ENCODE data around the gene KRT27. TPM values are rescaled to one million over a fixed set of nuclear protein-coding genes. Genes with fewer than 3 reads are reported as not detected.
"Not testable (repeated sequence)": the region's sequence is repeated elsewhere in the genome, so short reads cannot be mapped to it uniquely, and the experiment has no call there.

The KRT27 gene
- total and polyA plus RNA-seq, 7 experiments from 2014 or later: not detected

- ChIA-PET POLR2A (interaction anchor here (1.4 kb wide), 1 partner anchor 877 kb away, joined by 4 read pairs; no protein-coding TSS in a partner anchor), CTCF (interaction anchor here (0.7 kb wide), 1 partner anchor 848 kb away, joined by 3 read pairs; no protein-coding TSS in a partner anchor)
- Mint-ChIP-seq H3K4me1 (peaks cover 10 to 29% (median 20%) of the 10 kb centered on the region in 7 donors), H3K9me3 (peaks cover 0 to 15% (median 5%) of the 10 kb centered on the region in 11 donors), H3K27me3 (peaks cover 38 to 54% (median 47%) of the 10 kb centered on the region in 5 donors), H3K36me3 (peaks cover 7 to 30% (median 21%) of the 10 kb centered on the region in 5 donors)
- H3K4me3 Mint-ChIP-seq; ATAC-seq; H3K4me1 ChIP-seq (ENCODE audit: control insufficient read depth in 2 of 2, insufficient read depth in 2 of 2, low read length in 2 of 2); H3K4me3 ChIP-seq (ENCODE audit: low read length); H3K27ac ChIP-seq (ENCODE audit: low read depth, low read length); H3K9me3 ChIP-seq (ENCODE audit: control insufficient read depth in 2 of 3, low read length in 3 of 3); H3K36me3 ChIP-seq (ENCODE audit: control insufficient read depth in 2 of 3, insufficient read depth in 3 of 3, low read length in 3 of 3); H3K27ac Mint-ChIP-seq; DNase-seq: not testable (repeated sequence)
- H3K27me3 ChIP-seq (ENCODE audit: control insufficient read depth in 2 of 2, insufficient read depth in 2 of 2, low read length in 2 of 2): peaks cover 2 to 17% of the 10 kb centered on the region in 2 donors
- intact Hi-C loops (cut with micrococcal nuclease): loop anchor here in 1 of 2 donors (5.0 to 10.0 kb wide), 2 partner anchors 170 to 853 kb away; partner anchors contain the start of gene SMARCE1
Observed at GRCh38 chr17:40814657-40815056, 32.3 kb upstream of the KRT27 start.

GRCh38 chr17:40813804-40814203, 31.5 kb upstream of the KRT27 start:
- POLR2A ChIA-PET: no interaction called here
- Mint-ChIP-seq H3K27ac (no peak overlapping the region), H3K36me3 (peaks cover 7 to 30% (median 21%) of the 10 kb centered on the region in 5 donors), H3K4me3 (no peak overlapping the region), H3K4me1 (peaks cover 10 to 22% (median 14%) of the 10 kb centered on the region in 7 donors), H3K9me3 (peaks cover 0 to 15% (median 5%) of the 10 kb centered on the region in 11 donors), H3K27me3 (peaks cover 45 to 63% (median 53%) of the 10 kb centered on the region in 5 donors)
- Histone ChIP-seq H3K36me3 (ENCODE audit: control insufficient read depth in 2 of 3, insufficient read depth in 3 of 3, low read length in 3 of 3) (peaks cover 0 to 6% (median 4%) of the 10 kb centered on the region in 3 experiments), H3K9me3 (ENCODE audit: control insufficient read depth in 2 of 3, low read length in 3 of 3) (no peaks in the 10 kb centered on the region), H3K27me3 (ENCODE audit: control insufficient read depth in 2 of 2, insufficient read depth in 2 of 2, low read length in 2 of 2) (peaks cover 4 to 17% of the 10 kb centered on the region in 2 donors), H3K4me1 (ENCODE audit: control insufficient read depth in 2 of 2, insufficient read depth in 2 of 2, low read length in 2 of 2) (no peaks in the 10 kb centered on the region), H3K4me3 (ENCODE audit: low read length) (no peak overlapping the region), H3K27ac (ENCODE audit: low read depth, low read length) (no peak overlapping the region)
- CTCF ChIA-PET: no interaction called here
- intact Hi-C loops (cut with micrococcal nuclease): loop anchor here in 1 of 2 donors (10.0 kb wide), 1 partner anchor 169 kb away; the partner anchor contains the start of gene SMARCE1
- DNase-seq (no peak), ATAC-seq (no peak)

- no peak overlapping the region for H3K4me3 Mint-ChIP-seq
- no peak for ATAC-seq
- ChIA-PET CTCF (interaction anchor here (0.6 kb wide), 1 partner anchor 227 kb away, joined by 3 read pairs; no protein-coding TSS in a partner anchor), POLR2A (interaction anchor here (0.5 kb wide), 1 partner anchor 8 kb away, joined by 3 read pairs; no protein-coding TSS in a partner anchor)
- peaks cover 57 to 74% (median 65%) of the 10 kb centered on the region in 5 donors for H3K27me3 Mint-ChIP-seq
- DNase-seq: no peak
- Histone ChIP-seq H3K27me3 (ENCODE audit: control insufficient read depth in 2 of 2, insufficient read depth in 2 of 2, low read length in 2 of 2) (peaks cover 4 to 17% of the 10 kb centered on the region in 2 donors), H3K4me3 (ENCODE audit: low read length) (no peak overlapping the region), H3K36me3 (ENCODE audit: control insufficient read depth in 2 of 3, insufficient read depth in 3 of 3, low read length in 3 of 3) (peaks cover 0 to 6% (median 4%) of the 10 kb centered on the region in 3 experiments), H3K27ac (ENCODE audit: low read depth, low read length) (no peak overlapping the region), H3K9me3 (ENCODE audit: control insufficient read depth in 2 of 3, low read length in 3 of 3) (no peaks in the 10 kb centered on the region), H3K4me1 (ENCODE audit: control insufficient read depth in 2 of 2, insufficient read depth in 2 of 2, low read length in 2 of 2) (no peaks in the 10 kb centered on the region)
- peaks cover 0 to 12% (median 4%) of the 10 kb centered on the region in 11 donors for H3K9me3 Mint-ChIP-seq
- peaks cover 7 to 22% (median 14%) of the 10 kb centered on the region in 5 donors for H3K36me3 Mint-ChIP-seq
- intact Hi-C loops (cut with micrococcal nuclease): loop anchor here in 1 of 2 donors (10.0 kb wide), 1 partner anchor 168 kb away; the partner anchor contains the start of gene SMARCE1
- no peak overlapping the region for H3K27ac Mint-ChIP-seq
- H3K4me1 Mint-ChIP-seq: peaks cover 4 to 12% (median 8%) of the 10 kb centered on the region in 7 donors
Observed at GRCh38 chr17:40812639-40813038, 30.3 kb upstream of the KRT27 start.

GRCh38 chr17:40810494-40810893, 28.1 kb upstream of the KRT27 start:
- CTCF ChIA-PET: no interaction called here
- intact Hi-C loops (cut with micrococcal nuclease): loop anchor here in 1 of 2 donors (10.0 kb wide), 1 partner anchor 166 kb away; the partner anchor contains the start of gene SMARCE1

GRCh38 chr17:40809721-40810421, 27.5 kb upstream of the KRT27 start:
- Mint-ChIP-seq H3K36me3 (peaks cover 0 to 9% (median 0%) of the 10 kb centered on the region in 5 donors), H3K9me3 (peaks cover 0 to 11% (median 0%) of the 10 kb centered on the region in 11 donors), H3K27me3 (peaks cover 72 to 88% (median 86%) of the 10 kb centered on the region in 5 donors), H3K4me1 (no peaks in the 10 kb centered on the region), H3K4me3 (no peak overlapping the region), H3K27ac (no peak overlapping the region)
- no peak overlapping the region for H3K4me3 ChIP-seq (ENCODE audit: low read length)
- no peaks in the 10 kb centered on the region for H3K9me3 ChIP-seq (ENCODE audit: control insufficient read depth in 2 of 3, low read length in 3 of 3)
- no peaks in the 10 kb centered on the region for H3K36me3 ChIP-seq (ENCODE audit: control insufficient read depth in 2 of 3, insufficient read depth in 3 of 3, low read length in 3 of 3)
- no peak overlapping the region for H3K27ac ChIP-seq (ENCODE audit: low read depth, low read length)
- H3K4me1 ChIP-seq (ENCODE audit: control insufficient read depth in 2 of 2, insufficient read depth in 2 of 2, low read length in 2 of 2): no peaks in the 10 kb centered on the region
- intact Hi-C loops (cut with micrococcal nuclease): loop anchor here in 1 of 2 donors (10.0 kb wide), 1 partner anchor 165 kb away; the partner anchor contains the start of gene SMARCE1
- DNase-seq: no peak
- ATAC-seq: no peak
- ChIA-PET POLR2A (interaction anchor here (0.5 kb wide), 1 partner anchor 424 kb away, joined by 3 read pairs; no protein-coding TSS in a partner anchor), CTCF (no interaction called here)
- peaks cover 4 to 21% of the 10 kb centered on the region in 2 donors for H3K27me3 ChIP-seq (ENCODE audit: control insufficient read depth in 2 of 2, insufficient read depth in 2 of 2, low read length in 2 of 2)

More at GRCh38 chr17:40810494-40810893, 28.1 kb upstream of the KRT27 start:
- Histone ChIP-seq H3K36me3 (ENCODE audit: control insufficient read depth in 2 of 3, insufficient read depth in 3 of 3, low read length in 3 of 3) (no peaks in the 10 kb centered on the region), H3K27me3 (ENCODE audit: control insufficient read depth in 2 of 2, insufficient read depth in 2 of 2, low read length in 2 of 2) (peaks cover 4 to 17% of the 10 kb centered on the region in 2 donors), H3K9me3 (ENCODE audit: control insufficient read depth in 2 of 3, low read length in 3 of 3) (no peaks in the 10 kb centered on the region), H3K4me1 (ENCODE audit: control insufficient read depth in 2 of 2, insufficient read depth in 2 of 2, low read length in 2 of 2) (no peaks in the 10 kb centered on the region), H3K4me3 (ENCODE audit: low read length) (no peak overlapping the region), H3K27ac (ENCODE audit: low read depth, low read length) (no peak overlapping the region)
- peaks cover 0 to 11% (median 0%) of the 10 kb centered on the region in 11 donors for H3K9me3 Mint-ChIP-seq
- H3K36me3 Mint-ChIP-seq: peaks cover 0 to 10% (median 0%) of the 10 kb centered on the region in 5 donors
- peaks cover 66 to 88% (median 81%) of the 10 kb centered on the region in 5 donors for H3K27me3 Mint-ChIP-seq
- H3K27ac Mint-ChIP-seq: no peak overlapping the region
- POLR2A ChIA-PET: interaction anchor here (0.5 to 0.7 kb wide), 2 partner anchors 191 to 424 kb away, joined by 3 read pairs; no protein-coding TSS in a partner anchor
- DNase-seq (no peak), ATAC-seq (no peak)
- no peaks in the 10 kb centered on the region for H3K4me1 Mint-ChIP-seq
- no peak overlapping the region for H3K4me3 Mint-ChIP-seq

GRCh38 chr17:40806131-40806530, 23.8 kb upstream of the KRT27 start:
- Histone ChIP-seq H3K27me3 (ENCODE audit: control insufficient read depth in 2 of 2, insufficient read depth in 2 of 2, low read length in 2 of 2) (peaks cover 4 to 15% of the 10 kb centered on the region in 2 donors), H3K27ac (ENCODE audit: low read depth, low read length) (no peak overlapping the region), H3K4me1 (ENCODE audit: control insufficient read depth in 2 of 2, insufficient read depth in 2 of 2, low read length in 2 of 2) (no peaks in the 10 kb centered on the region), H3K36me3 (ENCODE audit: control insufficient read depth in 2 of 3, insufficient read depth in 3 of 3, low read length in 3 of 3) (no peaks in the 10 kb centered on the region), H3K4me3 (ENCODE audit: low read length) (no peak overlapping the region), H3K9me3 (ENCODE audit: control insufficient read depth in 2 of 3, low read length in 3 of 3) (no peaks in the 10 kb centered on the region)
- no peak overlapping the region for H3K27ac Mint-ChIP-seq
- peaks cover 0 to 3% (median 0%) of the 10 kb centered on the region in 11 donors for H3K9me3 Mint-ChIP-seq
- H3K27me3 Mint-ChIP-seq: peaks cover 56 to 66% (median 65%) of the 10 kb centered on the region in 5 donors
- ATAC-seq (no peak), DNase-seq (no peak)
- peaks cover 0 to 4% (median 3%) of the 10 kb centered on the region in 7 donors for H3K4me1 Mint-ChIP-seq
- no peak overlapping the region for H3K4me3 Mint-ChIP-seq
- POLR2A ChIA-PET: interaction anchor here (0.6 kb wide), 1 partner anchor 884 kb away, joined by 4 read pairs; no protein-coding TSS in a partner anchor
- intact Hi-C loops (cut with micrococcal nuclease): no loop called here
- peaks cover 0 to 4% (median 0%) of the 10 kb centered on the region in 5 donors for H3K36me3 Mint-ChIP-seq
- CTCF ChIA-PET: interaction anchor here (0.6 to 2.5 kb wide), 5 partner anchors 10 to 872 kb away, joined by 3 to 10 read pairs (median 5); no protein-coding TSS in a partner anchor
